ENCODE results near the gene ABCC12. TPM values are rescaled to one million over a fixed set of nuclear protein-coding genes. Genes with fewer than 3 reads are reported as not detected.

The ABCC12 gene
- 0.03 to 0.18 TPM (median 0.06 TPM) in 3 of 5 replicates, not detected in the others for total RNA-seq (2022; extraction: Qiagen RNA extraction; ENCODE audit: low read depth)

GRCh38 chr16:48155926-48156789 lies at the start of gene ABCC12:
Gene ABCC12, minus strand, starts transcription at chr16:48155993. Its CDS starts 9,569 bp downstream, at chr16:48146424.

Other genes starting within 250 kb of the ABCC12 start
- gene LONP2, start 88.3 kb upstream of the ABCC12 start, total RNA-seq (2022; extraction: Qiagen RNA extraction; ENCODE audit: low read depth): 21.1 to 32.5 TPM (median 28.8 TPM) in 5 replicates
- gene ABCC11, start 91.5 kb upstream of the ABCC12 start, total RNA-seq (2022; extraction: Qiagen RNA extraction; ENCODE audit: low read depth): 0.13 to 0.20 TPM (median 0.16 TPM) in 4 of 5 replicates, not detected in the other
- 10.9 to 14.8 TPM (median 13.7 TPM) in 5 replicates for gene SIAH1, start 229.4 kb upstream of the ABCC12 start, total RNA-seq (2022; extraction: Qiagen RNA extraction; ENCODE audit: low read depth)

All from A549 treated with GW870086 at 1 μM for 4 hours (cell line).